GM12878 (cell line): ENCODE data around the gene TK2. TPM values are rescaled to one million over a fixed set of nuclear protein-coding genes. Genes with fewer than 3 reads are reported as not detected.

Source experiments
- ASH2L ChIP-seq: fragments of 300-600, 200-600 bp; sonication (generic); IDR thresholded peaks from 2 replicates; pipeline ENCODE4 v1.6.1; 2017; ENCODE audit warnings: low read depth, mild to moderate bottlenecking, borderline replicate concordance
- GATAD2B ChIP-seq: fragments of 450-650 bp; conservative IDR thresholded peaks from 2 replicates; pipeline ENCODE4 v1.6.1; 2017; ENCODE audit warnings: low read depth, mild to moderate bottlenecking, moderate library complexity
- NFIC ChIP-seq: IDR thresholded peaks from 2 replicates; pipeline ENCODE4 v1.6.1; 2012; ENCODE audit warnings: low read depth, mild to moderate bottlenecking, inconsistent platforms, low read length, moderate library complexity
- PKNOX1 ChIP-seq: fragments of 450-650 bp; IDR thresholded peaks from 2 replicates; pipeline ENCODE4 v1.6.1; 2016; ENCODE audit warnings: mild to moderate bottlenecking
- WRNIP1 ChIP-seq: IDR thresholded peaks from 2 replicates; pipeline ENCODE4 v1.6.1; 2011; ENCODE audit warnings: low read depth, low read length, improper control_type of control experiment, borderline replicate concordance
- ZBTB33 ChIP-seq: fragments of 450-650 bp; IDR thresholded peaks from 2 replicates; pipeline ENCODE4 v1.6.1; 2017; ENCODE audit warnings: mild to moderate bottlenecking
- polyA plus RNA-seq, 11 experiments: library from polyadenylated mRNA; depleted of rRNA in 4 of 11; unstranded in 6 of 11; stranded (reverse) in 5 of 11; fragments of >200 nt; fragmentation: Nextera tagmentation in 4 of 11; fragmentation: Illumina TruSeq in 1 of 11; extraction: Ambion mirVana in 4 of 11; extraction: Trizol in 1 of 11; gene quantifications; 1 replicate in 1 of 11; 2 replicates in 10 of 11; pipeline versions ENCODE4 v1.2.1 to v1.2.3, GENCODE V29; 2011 to 2016; ENCODE audit warnings: inconsistent platforms in 2 of 11, missing spikeins in 2 of 11, low read depth in 1 of 11
- total RNA-seq, 4 experiments: library from RNA; depleted of rRNA in 3 of 4; stranded (reverse); fragments of >200 nt in 3 of 4; fragmentation: Illumina TruSeq in 1 of 4; extraction: Trizol in 1 of 4; gene quantifications; 2 replicates each; pipeline versions ENCODE4 v1.2.1 to v1.2.3, GENCODE V29; 2013 to 2021
- TF ChIP-seq, protein P1 (sequence below): IDR thresholded peaks from 2 replicates; pipeline ENCODE4 v1.6.1; 2012; ENCODE audit warnings: low read depth, low read length, improper control_type of control experiment
- TF ChIP-seq, protein P2 (sequence below): IDR thresholded peaks from 2 replicates; pipeline ENCODE4 v1.6.1; 2012; ENCODE audit warnings: low read depth, low read length, improper control_type of control experiment

Gene TK2
- total and polyA plus RNA-seq, 10 of the 15 experiments (the other 5 are each of a cell fraction or from before 2014, with no cell fraction given), result 1.3 to 12.4 (median 3.0) TPM

DNA sequence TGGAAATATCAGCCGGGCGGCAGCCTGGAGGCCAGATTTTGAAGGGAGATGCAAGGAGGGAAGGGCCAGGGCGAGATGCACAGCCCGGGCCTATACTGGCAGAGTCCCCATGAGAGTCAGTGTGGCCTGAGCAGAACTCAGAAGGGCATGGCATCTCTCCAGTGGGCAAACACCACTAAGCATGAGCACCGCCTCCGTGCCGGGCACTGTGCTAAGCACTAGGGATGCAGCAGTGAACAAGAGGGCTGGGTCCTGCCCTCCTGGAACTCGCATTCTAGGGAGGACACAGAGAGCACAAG, 33.5 kb downstream of the TK2 start (continued):
- TF ChIP-seq GATAD2B (peak; percentile 5; the same call in 1 of the 2 replicates), ZBTB33 (no peak), WRNIP1 (no peak), NFIC (no peak), PKNOX1 (0 out of 2 replicates have a peak, but pooled peaks have one; percentile 19), ASH2L (no peak)
- TF ChIP-seq, protein P1, sequence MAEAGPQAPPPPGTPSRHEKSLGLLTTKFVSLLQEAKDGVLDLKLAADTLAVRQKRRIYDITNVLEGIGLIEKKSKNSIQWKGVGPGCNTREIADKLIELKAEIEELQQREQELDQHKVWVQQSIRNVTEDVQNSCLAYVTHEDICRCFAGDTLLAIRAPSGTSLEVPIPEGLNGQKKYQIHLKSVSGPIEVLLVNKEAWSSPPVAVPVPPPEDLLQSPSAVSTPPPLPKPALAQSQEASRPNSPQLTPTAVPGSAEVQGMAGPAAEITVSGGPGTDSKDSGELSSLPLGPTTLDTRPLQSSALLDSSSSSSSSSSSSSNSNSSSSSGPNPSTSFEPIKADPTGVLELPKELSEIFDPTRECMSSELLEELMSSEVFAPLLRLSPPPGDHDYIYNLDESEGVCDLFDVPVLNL, result no peak
- TF ChIP-seq, protein P2, sequence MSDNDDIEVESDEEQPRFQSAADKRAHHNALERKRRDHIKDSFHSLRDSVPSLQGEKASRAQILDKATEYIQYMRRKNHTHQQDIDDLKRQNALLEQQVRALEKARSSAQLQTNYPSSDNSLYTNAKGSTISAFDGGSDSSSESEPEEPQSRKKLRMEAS, result no peak
